DMS53 treated with DMSO at 0.1 percent for 48 hours (cell line): ENCODE measurements around the gene GDI2.
"Not testable (repeated sequence)": the region's sequence is repeated elsewhere in the genome, so short reads cannot be mapped to it uniquely, and the experiment has no call there.

ENCODE experiments used
- DNase-seq: peaks from one replicate; lab custom pipeline; 2025; ENCODE audit not compliant: unreplicated experiment; lab: John Stamatoyannopoulos, UW

The GDI2 gene

GRCh38 chr10:5828725-5829124 lies 15.5 kb upstream of the GDI2 start:
- DNase-seq, result no peak

- DNase-seq, result no peak
Observed at GRCh38 chr10:5827841-5828240, 14.6 kb upstream of the GDI2 start.

DNA sequence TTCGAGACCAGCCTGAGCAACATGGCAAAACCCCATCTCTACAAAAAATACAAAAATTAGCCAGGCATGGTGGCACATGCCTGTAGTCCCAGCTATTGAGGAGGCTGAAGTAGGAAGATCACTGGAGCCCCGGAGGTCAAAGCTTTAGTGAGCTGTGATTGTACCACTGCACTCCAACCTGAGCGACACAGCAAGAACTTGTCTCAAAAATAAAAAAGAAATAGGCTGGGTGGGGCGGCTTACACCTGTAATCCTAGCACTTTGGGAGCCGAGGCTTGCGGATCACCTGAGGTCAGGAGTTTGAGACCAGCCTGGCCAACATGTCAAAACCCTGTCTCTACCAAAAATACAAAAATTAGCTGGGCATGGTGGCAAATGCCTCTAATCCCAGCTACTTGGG lies 13.3 kb upstream of the GDI2 start:
- DNase-seq, result not testable (repeated sequence)

GRCh38 chr10:5818894-5819293 lies 5.7 kb upstream of the GDI2 start:
- no peak for DNase-seq

GRCh38 chr10:5818048-5818331 lies 4.8 kb upstream of the GDI2 start:
- DNase-seq, result no peak

DNA sequence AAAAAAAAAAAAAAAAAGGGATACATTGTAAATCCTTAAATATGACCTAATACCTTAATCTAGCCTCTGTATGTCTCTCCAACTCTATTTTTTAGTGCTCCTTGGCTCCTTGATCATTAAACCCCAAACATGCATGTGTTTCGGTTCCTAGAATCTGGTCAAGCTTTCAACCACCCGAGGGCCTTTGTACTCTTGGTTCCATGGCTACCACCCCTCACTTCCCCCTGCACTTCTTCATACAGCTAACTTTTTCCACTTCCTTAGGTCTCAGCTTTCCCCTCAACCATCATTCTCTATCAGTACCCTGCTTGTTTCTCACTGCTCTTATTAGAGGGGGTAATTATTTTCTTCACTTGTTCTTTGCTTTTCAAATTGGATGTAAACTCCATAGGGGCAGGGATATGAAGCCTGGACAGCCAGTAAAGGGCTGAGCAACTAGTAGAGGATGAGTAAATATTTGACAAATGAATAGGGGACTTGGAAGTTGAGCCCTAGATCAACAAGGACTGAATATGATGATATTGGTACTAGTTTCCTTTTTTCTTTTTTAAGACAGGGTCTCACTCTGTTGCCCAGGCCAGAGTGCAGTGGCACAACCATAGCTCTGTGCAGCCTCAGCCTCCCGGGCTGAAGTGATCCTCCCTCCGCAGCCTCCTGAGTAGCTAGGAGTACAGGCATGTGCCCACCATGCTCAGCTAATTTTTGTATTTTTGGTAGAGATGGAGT lies 4.3 kb upstream of the GDI2 start:
- DNase-seq, result peak; percentile 37

GRCh38 chr10:5816170-5816569 lies 2.9 kb upstream of the GDI2 start:
- DNase-seq, result no peak

DNA sequence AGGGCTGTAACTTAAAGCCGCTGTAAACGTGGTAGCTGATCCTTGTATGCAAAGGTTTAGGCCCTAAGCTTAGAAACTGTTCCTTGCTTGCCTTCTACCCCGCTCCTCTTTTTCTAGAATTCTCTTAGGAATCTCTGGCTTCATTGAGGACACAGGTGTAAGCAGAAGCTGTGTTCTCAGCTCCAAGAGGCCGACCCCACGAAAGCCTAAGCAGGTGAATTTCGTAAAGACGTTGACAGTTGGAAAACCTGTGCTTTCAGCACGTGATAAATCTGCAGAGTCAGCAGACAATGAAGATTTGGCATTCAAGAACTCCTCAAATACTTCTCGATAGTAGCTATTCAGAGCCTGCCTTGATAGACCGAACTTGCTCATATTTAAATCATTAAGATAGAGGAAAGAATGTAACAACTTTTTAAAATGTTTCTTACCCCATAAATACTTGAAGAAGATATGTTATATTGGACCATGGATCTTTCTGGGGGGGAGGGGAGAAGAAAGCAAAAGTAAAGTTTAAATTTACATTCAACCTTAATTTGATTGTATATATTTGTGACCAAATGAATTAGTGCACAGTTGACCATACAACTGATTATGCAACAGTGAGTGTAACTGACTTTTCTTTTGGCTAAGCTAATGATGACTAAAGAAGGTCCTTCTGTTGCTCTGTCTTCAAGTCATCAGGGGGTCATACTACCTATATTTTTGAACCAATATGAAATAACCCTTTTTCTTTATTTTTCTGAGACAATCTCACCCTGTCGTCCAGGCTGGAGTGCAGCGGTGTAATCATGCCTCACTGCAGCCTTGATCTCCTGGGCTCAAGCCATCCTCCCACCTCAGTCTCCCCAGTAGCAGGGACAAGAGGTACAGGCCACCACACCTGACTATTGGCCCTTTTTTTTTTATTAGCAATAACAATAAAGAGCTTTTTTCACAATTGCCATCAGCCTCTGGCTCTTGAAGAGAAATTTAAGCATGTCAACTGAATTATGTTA lies 1.2 kb upstream of the GDI2 start:
- DNase-seq, result peak; percentile 68

DNA sequence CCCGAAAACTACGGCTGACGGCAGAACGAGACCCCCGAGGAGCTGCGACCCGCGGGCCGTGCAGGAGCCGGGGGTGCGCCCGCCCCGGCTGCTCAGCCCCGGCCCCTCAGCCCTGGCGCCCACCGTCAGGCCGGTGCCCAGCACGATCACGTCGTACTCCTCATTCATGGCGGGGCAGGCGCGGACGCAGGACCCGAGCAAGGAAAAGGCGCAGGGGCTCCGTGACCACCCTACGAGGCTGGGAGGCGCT lies 218 bp downstream of the GDI2 start:
- DNase-seq, result no peak

DNA sequence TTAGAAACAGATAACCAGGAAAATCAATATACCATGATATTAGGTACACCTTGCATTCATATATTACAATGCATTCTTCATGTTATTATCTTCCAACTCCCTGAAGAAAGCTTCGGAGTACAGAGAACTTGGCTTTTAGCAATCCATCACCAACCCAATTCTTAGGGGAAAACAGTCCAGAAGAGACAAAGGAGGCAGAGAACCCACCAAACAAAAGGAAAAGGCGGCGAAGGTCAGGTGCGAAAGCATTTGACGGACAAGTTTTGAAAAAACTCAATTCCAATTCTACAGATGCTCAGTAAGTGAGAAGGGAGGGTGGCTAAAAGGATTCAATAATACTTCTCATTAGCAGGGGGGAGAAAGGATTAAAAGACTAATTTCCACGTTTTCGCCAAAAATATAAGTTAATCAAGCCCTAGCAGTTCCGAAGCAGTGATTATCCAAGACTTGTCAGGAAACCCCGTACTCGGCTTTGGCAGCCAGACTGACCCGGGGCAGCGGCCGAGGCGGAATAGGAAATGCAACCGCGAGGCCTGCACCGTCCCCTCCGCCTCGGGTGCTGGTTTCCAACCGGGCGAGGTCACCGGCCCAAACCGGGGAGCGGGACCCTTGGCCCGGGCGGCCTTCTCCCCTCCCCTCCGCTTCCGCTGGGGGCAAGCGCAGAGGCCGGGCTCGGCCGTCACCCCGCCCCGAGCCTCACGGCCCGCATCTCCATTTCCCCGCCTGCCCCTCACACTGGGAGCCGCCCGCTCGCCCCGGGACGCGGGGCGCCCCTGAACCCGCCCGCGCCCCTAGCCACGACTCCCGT lies 747 bp downstream of the GDI2 start:
- DNase-seq, result peak; percentile 51

GRCh38 chr10:5811387-5811821 lies 1.8 kb downstream of the GDI2 start:
- no peak for DNase-seq

- no peak for DNase-seq
Observed at GRCh38 chr10:5810225-5810624, 3.0 kb downstream of the GDI2 start.

DNA sequence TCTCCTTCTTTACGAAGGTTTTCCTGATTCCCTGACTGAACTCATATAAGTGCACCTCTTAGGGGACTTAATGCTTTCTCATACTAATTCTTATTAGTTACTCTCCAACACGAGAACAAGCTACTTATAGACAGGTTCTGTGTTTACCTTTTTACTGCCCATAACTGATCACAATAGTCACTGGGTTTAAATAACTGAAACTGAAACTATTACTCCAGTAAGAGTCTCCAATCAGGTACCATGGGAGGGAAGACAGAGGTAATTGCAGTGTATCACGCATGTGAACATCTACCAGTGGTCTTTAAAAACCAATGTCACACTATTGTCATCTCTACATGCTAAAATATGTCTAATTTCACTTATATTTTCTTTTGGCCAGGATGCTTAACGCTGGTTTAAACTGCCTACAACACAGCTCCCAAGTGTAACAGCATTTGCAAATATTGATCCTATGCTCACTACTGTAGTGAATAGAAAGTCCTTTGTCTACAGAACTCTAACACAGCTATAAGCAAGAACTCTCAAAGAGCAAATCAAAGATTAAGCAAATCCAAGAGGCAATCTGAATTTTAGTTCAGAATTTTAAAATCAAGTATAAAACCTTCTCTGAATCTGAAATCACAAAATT lies 3.6 kb downstream of the GDI2 start:
- no peak for DNase-seq

- not testable (repeated sequence) for DNase-seq
Observed at GRCh38 chr10:5808783-5809392, 4.3 kb downstream of the GDI2 start.

GRCh38 chr10:5806745-5807144 lies 6.5 kb downstream of the GDI2 start:
- no peak for DNase-seq

- DNase-seq, result no peak
Observed at GRCh38 chr10:5805711-5806110, 7.5 kb downstream of the GDI2 start.

GRCh38 chr10:5805260-5805659 lies 8.0 kb downstream of the GDI2 start:
- no peak for DNase-seq

DNA sequence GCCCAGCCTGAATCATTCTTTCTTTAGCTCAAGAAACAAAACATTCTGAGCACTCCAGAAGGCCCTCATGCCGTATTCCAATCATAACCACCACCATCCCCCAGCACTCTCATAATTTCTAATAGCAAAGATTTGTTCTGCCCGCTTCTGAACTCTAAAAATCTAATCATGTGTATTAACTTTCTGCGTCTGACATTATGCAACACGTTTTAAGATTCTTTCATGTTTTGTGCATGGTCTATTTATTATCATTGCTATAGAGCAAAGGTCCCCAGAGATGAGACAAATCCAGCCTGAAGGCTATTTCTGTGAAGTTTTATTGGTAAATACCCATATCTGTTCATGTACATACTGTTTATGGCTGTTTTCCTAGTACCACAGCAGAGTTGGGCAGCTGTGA lies 8.8 kb downstream of the GDI2 start:
- no peak for DNase-seq

GRCh38 chr10:5800782-5801181 lies 12.5 kb downstream of the GDI2 start:
- DNase-seq, result no peak

GRCh38 chr10:5794236-5794635 lies 19.0 kb downstream of the GDI2 start:
- no peak for DNase-seq

GRCh38 chr10:5789626-5790025 lies 23.6 kb downstream of the GDI2 start:
- no peak for DNase-seq
